Muscle layer of colon (tissue), 2 donors: ENCODE results near the gene TYRO3.

Experiments
- H3K27ac ChIP-seq: one replicate; pipeline ENCODE4 v1.7.0; 2013; ENCODE audit warnings: low read depth, mild to moderate bottlenecking, low read length, moderate library complexity
- H3K27me3 ChIP-seq, 2 donors: one replicate each; pipeline ENCODE4 v1.7.0; 2013; ENCODE audit warnings: low read length in 2 of 2, mild to moderate bottlenecking in 2 of 2; ENCODE audit not compliant: insufficient read depth in 2 of 2, control insufficient read depth in 1 of 2
- H3K36me3 ChIP-seq: one replicate; pipeline ENCODE4 v1.7.0; 2013; ENCODE audit warnings: mild to moderate bottlenecking, low read length; ENCODE audit not compliant: insufficient read depth
- H3K4me1 ChIP-seq: one replicate; pipeline ENCODE4 v1.7.0; 2013; ENCODE audit warnings: mild to moderate bottlenecking, low read length; ENCODE audit not compliant: insufficient read depth
- H3K4me3 ChIP-seq, 2 donors: one replicate each; pipeline ENCODE4 v1.7.0; 2013; ENCODE audit warnings: low read length in 2 of 2, low read depth in 1 of 2, mild to moderate bottlenecking in 1 of 2, moderate library complexity in 1 of 2
- H3K9ac ChIP-seq: one replicate; pipeline ENCODE4 v1.7.0; 2013; ENCODE audit warnings: low read length
- H3K9me3 ChIP-seq: one replicate; pipeline ENCODE4 v1.7.0; 2013; ENCODE audit warnings: mild to moderate bottlenecking, low read length
- donor health status: abdominal sarcoma.
- donor health status: Adenocarcinoma of cecum.

TYRO3 gene

GRCh38 chr15:41594801-41595746, 36.1 kb downstream of the TYRO3 start:
- no peak overlapping the region for H3K9ac ChIP-seq

GRCh38 chr15:41596972-41597371, 38.0 kb downstream of the TYRO3 start:
- Histone ChIP-seq H3K9ac (no peak overlapping the region), H3K4me3 (no peak overlapping the region), H3K4me1 (no peaks in the 10 kb centered on the region), H3K27me3 (no peaks in the 10 kb centered on the region), H3K9me3 (no peaks in the 10 kb centered on the region), H3K36me3 (no peaks in the 10 kb centered on the region), H3K27ac (no peak overlapping the region)

More at GRCh38 chr15:41594801-41595746, 36.1 kb downstream of the TYRO3 start:
- Histone ChIP-seq H3K27me3 (no peaks in the 10 kb centered on the region), H3K4me1 (no peaks in the 10 kb centered on the region), H3K9me3 (no peaks in the 10 kb centered on the region), H3K27ac (no peak overlapping the region), H3K4me3 (no peak overlapping the region), H3K36me3 (no peaks in the 10 kb centered on the region)

- H3K27me3 ChIP-seq, result no peaks in the 10 kb centered on the region
- no peaks in the 10 kb centered on the region for H3K9me3 ChIP-seq
- H3K4me3 ChIP-seq, result no peak overlapping the region
- no peaks in the 10 kb centered on the region for H3K36me3 ChIP-seq
- H3K27ac ChIP-seq, result no peak overlapping the region
- H3K4me1 ChIP-seq, result no peaks in the 10 kb centered on the region
- no peak overlapping the region for H3K9ac ChIP-seq
Measured at GRCh38 chr15:41597787-41598186, 38.8 kb downstream of the TYRO3 start.

- H3K4me1 ChIP-seq, result peaks cover 3% of the 10 kb centered on the region
- H3K36me3 ChIP-seq, result no peaks in the 10 kb centered on the region
- H3K27me3 ChIP-seq, result no peaks in the 10 kb centered on the region
- no peak overlapping the region for H3K9ac ChIP-seq
- H3K9me3 ChIP-seq, result no peaks in the 10 kb centered on the region
- no peak overlapping the region for H3K4me3 ChIP-seq
- H3K27ac ChIP-seq, result no peak overlapping the region
Measured at GRCh38 chr15:41599061-41599460, 40.0 kb downstream of the TYRO3 start.

GRCh38 chr15:41603411-41603935, 44.5 kb downstream of the TYRO3 start:
- no peak overlapping the region for H3K27ac ChIP-seq
- H3K27me3 ChIP-seq, result no peaks in the 10 kb centered on the region
- no peak overlapping the region for H3K9ac ChIP-seq
- H3K4me3 ChIP-seq, result no peak overlapping the region
- H3K4me1 ChIP-seq, result peaks cover 9% of the 10 kb centered on the region
- H3K36me3 ChIP-seq, result no peaks in the 10 kb centered on the region
- no peaks in the 10 kb centered on the region for H3K9me3 ChIP-seq

GRCh38 chr15:41603941-41604911, 45.2 kb downstream of the TYRO3 start:
- Histone ChIP-seq H3K27ac (no peak overlapping the region), H3K27me3 (no peaks in the 10 kb centered on the region), H3K36me3 (no peaks in the 10 kb centered on the region), H3K9ac (no peak overlapping the region), H3K9me3 (no peaks in the 10 kb centered on the region), H3K4me1 (peaks cover 9% of the 10 kb centered on the region), H3K4me3 (peak overlapping the region in 1 of 2 donors; percentile 49)

GRCh38 chr15:41605566-41605965, 46.6 kb downstream of the TYRO3 start:
- H3K27ac ChIP-seq, result no peak overlapping the region
- no peaks in the 10 kb centered on the region for H3K36me3 ChIP-seq
- H3K9me3 ChIP-seq, result no peaks in the 10 kb centered on the region
- no peaks in the 10 kb centered on the region for H3K27me3 ChIP-seq
- no peak overlapping the region for H3K9ac ChIP-seq
- peaks cover 9% of the 10 kb centered on the region for H3K4me1 ChIP-seq
- H3K4me3 ChIP-seq, result no peak overlapping the region

GRCh38 chr15:41606997-41607396, 48.0 kb downstream of the TYRO3 start:
- no peak overlapping the region for H3K4me3 ChIP-seq
- no peak overlapping the region for H3K27ac ChIP-seq
- H3K27me3 ChIP-seq, result no peaks in the 10 kb centered on the region

GRCh38 chr15:41609123-41609522, 50.1 kb downstream of the TYRO3 start:
- H3K9me3 ChIP-seq, result no peaks in the 10 kb centered on the region

More at GRCh38 chr15:41606997-41607396, 48.0 kb downstream of the TYRO3 start:
- Histone ChIP-seq H3K9ac (no peak overlapping the region), H3K9me3 (no peaks in the 10 kb centered on the region), H3K36me3 (no peaks in the 10 kb centered on the region), H3K4me1 (peaks cover 9% of the 10 kb centered on the region)

GRCh38 chr15:41610048-41610447, 51.0 kb downstream of the TYRO3 start:
- H3K9ac ChIP-seq, result no peak overlapping the region
- no peaks in the 10 kb centered on the region for H3K27me3 ChIP-seq
- H3K36me3 ChIP-seq, result no peaks in the 10 kb centered on the region
- no peak overlapping the region for H3K27ac ChIP-seq
- no peak overlapping the region for H3K4me3 ChIP-seq
- no peaks in the 10 kb centered on the region for H3K9me3 ChIP-seq
- H3K4me1 ChIP-seq, result no peaks in the 10 kb centered on the region

More at GRCh38 chr15:41609123-41609522, 50.1 kb downstream of the TYRO3 start:
- Histone ChIP-seq H3K4me3 (no peak overlapping the region), H3K36me3 (no peaks in the 10 kb centered on the region), H3K4me1 (peaks cover 6% of the 10 kb centered on the region), H3K9ac (no peak overlapping the region), H3K27ac (no peak overlapping the region), H3K27me3 (no peaks in the 10 kb centered on the region)
